ENCODE results near the gene CUBN. TPM values are rescaled to one million over a fixed set of nuclear protein-coding genes. Genes with fewer than 3 reads are reported as not detected.

The CUBN gene
- total RNA-seq, 4 donors from 2014 or later: 13.4 to 31.0 (median 19.7) TPM

DNA sequence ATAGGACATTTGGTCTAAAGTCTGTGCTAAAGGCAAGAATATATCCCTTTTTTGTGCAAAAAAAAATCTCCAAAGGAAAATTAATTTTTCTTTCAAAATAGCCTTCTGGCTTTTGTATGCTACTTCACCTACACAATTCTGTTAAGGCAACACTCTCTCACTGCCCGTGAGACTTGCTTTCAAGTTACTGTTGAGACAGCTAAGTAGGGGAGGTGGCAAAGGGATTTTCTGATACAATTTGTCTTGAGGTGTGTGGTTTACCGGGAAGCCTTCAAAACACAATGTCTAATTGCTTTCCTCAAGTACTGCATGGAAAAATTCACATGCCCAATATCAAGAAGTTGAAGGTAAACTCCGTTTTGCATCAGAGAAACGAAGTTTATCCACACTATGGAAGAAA lies 261.6 kb downstream of the CUBN start:
- H3K36me3 ChIP-seq: no peaks in the 10 kb centered on the region

DNA sequence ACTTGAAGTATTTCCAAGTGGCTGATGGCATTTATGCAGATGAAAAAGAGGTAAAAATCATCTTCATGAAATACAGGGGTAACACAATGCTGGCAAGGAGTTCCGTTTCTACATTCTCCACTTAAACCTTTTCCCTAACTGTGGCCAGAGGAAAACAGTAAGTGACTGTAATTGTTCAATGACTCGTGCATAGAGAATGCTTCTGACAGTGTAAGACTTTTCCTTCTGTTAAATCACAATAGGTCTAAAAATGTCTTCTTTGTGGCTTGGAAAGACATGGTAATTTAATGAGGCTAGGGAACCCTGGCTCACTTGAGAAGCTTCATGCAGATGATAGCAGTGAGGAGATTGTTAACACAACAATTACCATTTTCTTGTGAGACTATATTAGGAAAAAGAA lies 262.1 kb downstream of the CUBN start:
- intact Hi-C loops (cut with DNase I): no loop called here
- no peaks in the 10 kb centered on the region for H3K36me3 ChIP-seq
- H3K4me3 ChIP-seq (replicated peaks in 1 of 3): no peak overlapping the region
- H3K9me3 ChIP-seq: no peaks in the 10 kb centered on the region
- peaks cover 8 to 9% of the 10 kb centered on the region in 2 donors for H3K4me1 ChIP-seq
- DNase-seq: no peak
- H3K27me3 ChIP-seq: no peaks in the 10 kb centered on the region
- 10 to 18% methylated on average over 2 of the region's 2 CpGs for WGBS, 2 donors
- peak overlapping the region in 2 of 3 donors; percentile 12 to 25 for H3K27ac ChIP-seq
- TF ChIP-seq, protein P1, sequence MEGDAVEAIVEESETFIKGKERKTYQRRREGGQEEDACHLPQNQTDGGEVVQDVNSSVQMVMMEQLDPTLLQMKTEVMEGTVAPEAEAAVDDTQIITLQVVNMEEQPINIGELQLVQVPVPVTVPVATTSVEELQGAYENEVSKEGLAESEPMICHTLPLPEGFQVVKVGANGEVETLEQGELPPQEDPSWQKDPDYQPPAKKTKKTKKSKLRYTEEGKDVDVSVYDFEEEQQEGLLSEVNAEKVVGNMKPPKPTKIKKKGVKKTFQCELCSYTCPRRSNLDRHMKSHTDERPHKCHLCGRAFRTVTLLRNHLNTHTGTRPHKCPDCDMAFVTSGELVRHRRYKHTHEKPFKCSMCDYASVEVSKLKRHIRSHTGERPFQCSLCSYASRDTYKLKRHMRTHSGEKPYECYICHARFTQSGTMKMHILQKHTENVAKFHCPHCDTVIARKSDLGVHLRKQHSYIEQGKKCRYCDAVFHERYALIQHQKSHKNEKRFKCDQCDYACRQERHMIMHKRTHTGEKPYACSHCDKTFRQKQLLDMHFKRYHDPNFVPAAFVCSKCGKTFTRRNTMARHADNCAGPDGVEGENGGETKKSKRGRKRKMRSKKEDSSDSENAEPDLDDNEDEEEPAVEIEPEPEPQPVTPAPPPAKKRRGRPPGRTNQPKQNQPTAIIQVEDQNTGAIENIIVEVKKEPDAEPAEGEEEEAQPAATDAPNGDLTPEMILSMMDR (IDR thresholded peaks at IDR 0.05): no peak
- no peak for TF ChIP-seq POLR2A (IDR thresholded peaks at IDR 0.05)

More for the DNA sequence above, 261.6 kb downstream of the CUBN start:
- H3K27ac ChIP-seq: peak overlapping the region in 2 of 3 donors; percentile 12 to 25
- no peak overlapping the region for H3K4me3 ChIP-seq (replicated peaks in 1 of 3)
- DNase-seq: no peak
- TF ChIP-seq, protein P1 (IDR thresholded peaks at IDR 0.05): no peak
- no peak for TF ChIP-seq POLR2A (IDR thresholded peaks at IDR 0.05)
- peaks cover 8 to 9% of the 10 kb centered on the region in 2 donors for H3K4me1 ChIP-seq
- 35 to 44% methylated on average over 4 of the region's 4 CpGs for WGBS, 2 donors
- intact Hi-C loops (cut with DNase I): no loop called here
- no peaks in the 10 kb centered on the region for H3K9me3 ChIP-seq
- H3K27me3 ChIP-seq: no peaks in the 10 kb centered on the region

DNA sequence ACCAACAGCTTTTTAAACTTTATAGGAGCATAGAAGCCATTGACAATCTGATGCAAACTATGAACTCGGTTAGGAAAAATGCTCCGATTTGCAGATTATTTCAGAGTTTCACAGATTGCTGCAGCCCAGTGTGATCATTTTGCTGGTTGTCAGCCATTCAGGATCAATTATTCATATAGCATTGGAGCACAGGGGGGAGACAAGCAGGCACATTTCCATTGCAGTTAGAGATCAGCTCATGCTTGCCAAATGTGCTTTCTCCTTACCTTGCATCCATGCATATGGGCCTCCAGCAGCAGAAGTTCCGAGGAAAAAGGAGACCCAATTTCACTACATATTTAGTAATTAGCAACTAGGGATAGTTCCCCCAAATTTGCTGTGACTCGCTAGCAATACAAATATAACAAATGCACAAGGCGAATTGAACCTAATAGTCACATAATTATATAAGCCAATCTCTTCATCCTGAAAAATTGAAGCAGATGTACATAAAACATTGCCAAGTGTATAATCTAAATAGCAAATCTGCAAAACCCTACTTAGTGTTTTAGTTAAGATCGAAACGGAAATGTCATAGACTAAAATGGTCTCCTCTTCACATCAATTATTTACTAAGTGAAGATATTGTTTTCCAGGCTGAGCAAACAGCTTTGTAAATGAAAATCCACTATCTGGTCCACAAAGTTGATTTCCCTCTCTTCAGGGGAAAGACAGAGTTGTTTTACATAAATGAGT lies 262.9 kb downstream of the CUBN start:
- no peak for DNase-seq
- no peaks in the 10 kb centered on the region for H3K9me3 ChIP-seq
- peaks cover 8 to 9% of the 10 kb centered on the region in 2 donors for H3K4me1 ChIP-seq
- no peak for TF ChIP-seq POLR2A (IDR thresholded peaks at IDR 0.05)
- TF ChIP-seq, protein P1 (IDR thresholded peaks at IDR 0.05): no peak
- no peak overlapping the region for H3K27ac ChIP-seq
- H3K27me3 ChIP-seq: no peaks in the 10 kb centered on the region
- WGBS, 2 donors: 91 to 94% methylated on average over 7 of the region's 7 CpGs
- intact Hi-C loops (cut with DNase I): no loop called here
- no peaks in the 10 kb centered on the region for H3K36me3 ChIP-seq
- H3K4me3 ChIP-seq (replicated peaks in 1 of 3): no peak overlapping the region

DNA sequence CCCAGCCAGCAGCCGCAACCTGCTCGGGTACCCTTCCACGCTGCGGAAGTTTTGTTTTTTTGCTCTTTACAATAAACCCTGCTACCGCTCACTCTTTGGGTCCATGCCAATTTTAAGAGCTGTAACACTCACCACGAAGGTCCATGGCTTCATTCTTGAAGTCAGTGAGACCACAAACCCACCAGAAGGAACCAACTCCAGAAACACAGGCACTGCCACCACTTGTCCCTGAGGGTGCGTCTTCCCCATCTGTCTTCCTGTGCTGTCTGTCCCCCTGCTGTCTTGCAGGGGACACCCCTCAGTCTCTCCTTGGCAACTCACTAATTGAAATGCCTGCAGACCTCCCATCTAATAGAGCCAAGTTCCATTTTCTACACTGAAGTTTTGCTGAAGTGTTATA lies 263.8 kb downstream of the CUBN start:
- no peak for DNase-seq
- intact Hi-C loops (cut with DNase I): no loop called here
- H3K27me3 ChIP-seq: no peaks in the 10 kb centered on the region
- whole genome bisulfite sequencing, 2 donors: 93 to 94% methylated on average over 7 of the region's 7 CpGs
- TF ChIP-seq, protein P1 (IDR thresholded peaks at IDR 0.05): no peak
- no peak for TF ChIP-seq POLR2A (IDR thresholded peaks at IDR 0.05)
- peaks cover 8 to 9% of the 10 kb centered on the region in 2 donors for H3K4me1 ChIP-seq
- H3K9me3 ChIP-seq: no peaks in the 10 kb centered on the region
- H3K36me3 ChIP-seq: no peaks in the 10 kb centered on the region
- H3K27ac ChIP-seq: no peak overlapping the region
- H3K4me3 ChIP-seq (replicated peaks in 1 of 3): no peak overlapping the region

DNA sequence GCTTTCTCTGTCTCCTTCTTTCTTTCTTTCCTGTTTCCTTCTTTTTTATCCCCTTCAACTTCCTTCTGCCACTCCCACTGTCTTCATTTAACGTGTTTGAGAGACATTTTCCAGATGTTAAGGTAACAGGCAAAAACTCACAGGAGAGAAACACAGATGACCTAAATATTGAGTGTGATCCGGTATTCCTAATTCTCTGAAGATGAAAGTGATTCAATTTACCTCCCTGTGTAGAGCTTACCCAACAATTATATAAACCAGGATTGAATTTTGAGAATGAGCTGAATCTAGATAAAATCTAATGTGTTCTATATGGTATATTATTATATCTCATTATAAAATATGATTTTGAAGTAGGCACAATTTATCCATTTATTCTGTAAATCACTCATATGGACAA lies 265.8 kb downstream of the CUBN start:
- DNase-seq: no peak
- Histone ChIP-seq H3K27me3 (no peaks in the 10 kb centered on the region), H3K4me1 (peaks cover 8 to 9% of the 10 kb centered on the region in 2 donors), H3K27ac (no peak overlapping the region), H3K36me3 (no peaks in the 10 kb centered on the region), H3K9me3 (no peaks in the 10 kb centered on the region), H3K4me3 (replicated peaks in 1 of 3) (no peak overlapping the region)
- intact Hi-C loops (cut with DNase I): no loop called here
- WGBS, 2 donors: 91% methylated on average over 2 of the region's 2 CpGs
- TF ChIP-seq, protein P1 (IDR thresholded peaks at IDR 0.05): no peak
- no peak for TF ChIP-seq POLR2A (IDR thresholded peaks at IDR 0.05)
